Right lobe of liver (tissue), 4 donors: ENCODE measurements around the gene ALK.

Experiments used
- POLR2A ChIP-seq: fragments of 450-650 bp; IDR thresholded peaks from one replicate; pipeline ENCODE4 v1.6.1; 2017; ENCODE audit warnings: antibody characterized with exemption, mild to moderate bottlenecking
- TF ChIP-seq, protein P1 (sequence below), 4 donors: fragments of 200-600 bp in 3 of 4; fragments of 450-650 bp in 1 of 4; IDR thresholded peaks; one replicate each; pipeline versions ENCODE4 v1.5.1 to v1.8.0; 2016 to 2022; ENCODE audit warnings: antibody characterized with exemption in 4 of 4, mild to moderate bottlenecking in 2 of 4
- donor health status: DM: no; HTN: no; CAD: no.
- donor health status: DM: no; HTN: no; CAD: no.
- donor health status: DM: no; HTN: yes; CAD: no.

DNA sequence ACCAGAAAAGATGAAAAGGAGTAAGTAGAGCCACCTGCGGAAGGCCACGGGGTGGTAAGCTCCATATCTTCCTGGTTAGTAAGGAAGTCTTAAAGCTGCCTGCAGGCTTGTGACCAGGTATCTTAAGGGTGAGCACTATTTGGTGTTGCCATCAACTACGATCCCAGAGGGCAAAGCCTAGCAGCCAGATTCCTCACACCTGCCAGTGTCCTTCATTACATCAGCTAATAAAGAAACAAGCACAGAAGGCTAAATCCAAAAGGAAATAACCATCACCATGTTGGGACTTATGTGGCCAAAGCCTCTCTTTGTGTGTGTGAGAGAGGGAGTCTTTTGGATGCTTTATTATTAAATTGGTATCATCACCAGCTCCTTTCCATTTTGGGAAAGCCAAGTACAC lies 123.5 kb downstream of the ALK start:
- no peak for TF ChIP-seq POLR2A
- TF ChIP-seq, protein P1, sequence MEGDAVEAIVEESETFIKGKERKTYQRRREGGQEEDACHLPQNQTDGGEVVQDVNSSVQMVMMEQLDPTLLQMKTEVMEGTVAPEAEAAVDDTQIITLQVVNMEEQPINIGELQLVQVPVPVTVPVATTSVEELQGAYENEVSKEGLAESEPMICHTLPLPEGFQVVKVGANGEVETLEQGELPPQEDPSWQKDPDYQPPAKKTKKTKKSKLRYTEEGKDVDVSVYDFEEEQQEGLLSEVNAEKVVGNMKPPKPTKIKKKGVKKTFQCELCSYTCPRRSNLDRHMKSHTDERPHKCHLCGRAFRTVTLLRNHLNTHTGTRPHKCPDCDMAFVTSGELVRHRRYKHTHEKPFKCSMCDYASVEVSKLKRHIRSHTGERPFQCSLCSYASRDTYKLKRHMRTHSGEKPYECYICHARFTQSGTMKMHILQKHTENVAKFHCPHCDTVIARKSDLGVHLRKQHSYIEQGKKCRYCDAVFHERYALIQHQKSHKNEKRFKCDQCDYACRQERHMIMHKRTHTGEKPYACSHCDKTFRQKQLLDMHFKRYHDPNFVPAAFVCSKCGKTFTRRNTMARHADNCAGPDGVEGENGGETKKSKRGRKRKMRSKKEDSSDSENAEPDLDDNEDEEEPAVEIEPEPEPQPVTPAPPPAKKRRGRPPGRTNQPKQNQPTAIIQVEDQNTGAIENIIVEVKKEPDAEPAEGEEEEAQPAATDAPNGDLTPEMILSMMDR (IDR thresholded peaks at IDR 0.05): no peak
